Activated naive CD8-positive, alpha-beta T cell treated with anti-CD3 and anti-CD28 coated beads, Interleukin-2, amount 50 U/mL, for 24 hours (primary cell): ENCODE data around the gene ZNF474.

Source experiments
- ATAC-seq: fragments of 150-1000 bp; cut with Tn5 transposase; one replicate; pipeline ENCODE4 v1.10.0; 2021
- DNase-seq: peaks from one replicate; pipeline ENCODE4 v3.0.0; 2021
- H3K27ac Mint-ChIP-seq: one replicate; pipeline ENCODE4 v1.8.0; 2021; ENCODE audit warnings: mild to moderate bottlenecking, mixed read lengths
- H3K27me3 Mint-ChIP-seq: one replicate; pipeline ENCODE4 v1.8.0; 2021; ENCODE audit warnings: mixed read lengths
- H3K36me3 Mint-ChIP-seq: one replicate; pipeline ENCODE4 v1.8.0; 2021; ENCODE audit warnings: low read depth, mixed read lengths
- H3K4me1 Mint-ChIP-seq: one replicate; pipeline ENCODE4 v1.8.0; 2021; ENCODE audit warnings: mixed read lengths
- H3K4me3 Mint-ChIP-seq: one replicate; pipeline ENCODE4 v1.8.0; 2021; ENCODE audit warnings: mild to moderate bottlenecking, moderate library complexity, mixed read lengths
- H3K9me3 Mint-ChIP-seq: one replicate; pipeline ENCODE4 v1.8.0; 2021; ENCODE audit warnings: mixed read lengths

ZNF474 gene

DNA sequence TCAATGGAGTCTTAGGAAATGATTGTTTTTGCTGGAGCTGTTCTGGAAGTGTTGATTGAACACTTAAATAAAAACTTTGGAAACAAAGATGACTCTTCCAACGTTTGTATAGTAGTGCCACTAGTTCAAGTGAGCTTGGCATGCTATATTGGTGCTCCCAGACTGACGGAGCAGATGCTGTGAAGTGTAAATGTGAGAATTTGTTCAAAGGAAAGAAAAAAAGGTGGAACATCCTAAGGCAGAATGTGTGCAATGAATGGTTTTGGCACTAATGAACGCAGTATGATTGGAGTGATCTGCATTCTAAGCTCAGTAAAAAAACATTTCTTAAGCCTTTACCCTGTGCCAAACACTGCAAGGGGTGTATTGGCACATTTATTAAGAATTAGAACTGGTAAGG, 69.8 kb downstream of the ZNF474 start:
- ATAC-seq: no peak
- Mint-ChIP-seq H3K27me3 (peaks cover 1% of the 10 kb centered on the region), H3K27ac (no peak overlapping the region), H3K4me3 (no peak overlapping the region), H3K36me3 (no peaks in the 10 kb centered on the region), H3K4me1 (no peaks in the 10 kb centered on the region), H3K9me3 (no peaks in the 10 kb centered on the region)
- no peak for DNase-seq

- Mint-ChIP-seq H3K4me1 (no peaks in the 10 kb centered on the region), H3K27ac (no peak overlapping the region), H3K27me3 (no peaks in the 10 kb centered on the region), H3K36me3 (no peaks in the 10 kb centered on the region), H3K4me3 (no peak overlapping the region), H3K9me3 (no peaks in the 10 kb centered on the region)
- ATAC-seq (no peak), DNase-seq (no peak)
Observed at GRCh38 chr5:122200450-122200849, 71.1 kb downstream of the ZNF474 start.

DNA sequence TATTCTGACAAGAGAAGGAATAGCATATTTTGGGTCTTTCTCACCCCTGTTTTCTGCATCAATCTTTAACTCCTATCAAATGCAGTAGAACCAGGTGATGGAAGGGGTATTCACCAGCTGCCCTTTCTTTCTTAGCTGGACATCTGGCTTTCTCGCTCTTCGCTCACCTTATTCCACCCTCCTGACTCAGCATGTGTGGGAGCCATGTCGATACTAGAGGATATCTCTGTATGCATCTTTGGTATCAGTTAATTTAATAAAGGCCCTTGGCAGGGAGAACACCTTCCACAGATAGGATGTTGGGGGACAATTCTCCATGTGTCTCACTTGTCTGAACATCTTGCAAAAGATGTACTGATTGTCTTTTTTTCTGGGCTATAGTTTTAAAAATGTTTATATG, 71.5 kb downstream of the ZNF474 start:
- no peak overlapping the region for H3K4me3 Mint-ChIP-seq
- peaks cover 2% of the 10 kb centered on the region for H3K27me3 Mint-ChIP-seq
- no peaks in the 10 kb centered on the region for H3K9me3 Mint-ChIP-seq
- no peaks in the 10 kb centered on the region for H3K36me3 Mint-ChIP-seq
- no peak for DNase-seq
- no peaks in the 10 kb centered on the region for H3K4me1 Mint-ChIP-seq
- no peak for ATAC-seq
- H3K27ac Mint-ChIP-seq: no peak overlapping the region

DNA sequence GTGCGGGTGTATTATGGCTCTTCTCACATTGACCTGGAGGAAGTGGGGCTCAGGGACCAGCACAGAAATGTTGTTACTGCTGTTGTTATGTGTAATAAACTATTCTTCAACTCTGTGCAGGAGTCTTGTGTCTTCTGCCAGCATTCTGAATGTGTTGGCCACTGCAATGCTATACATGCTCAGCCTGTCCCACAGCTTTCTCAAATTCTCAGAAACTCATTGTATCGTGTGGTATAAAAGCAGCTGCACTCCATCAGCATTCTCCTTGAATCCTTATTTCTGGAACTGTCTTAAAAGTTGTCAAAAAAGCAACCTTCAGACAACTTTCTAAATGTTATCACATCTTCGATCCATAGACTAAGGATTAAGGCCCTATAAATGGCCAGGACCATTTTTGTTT, 72.0 kb downstream of the ZNF474 start:
- no peak overlapping the region for H3K27ac Mint-ChIP-seq
- no peaks in the 10 kb centered on the region for H3K9me3 Mint-ChIP-seq
- DNase-seq: no peak
- ATAC-seq: no peak
- no peaks in the 10 kb centered on the region for H3K4me1 Mint-ChIP-seq
- no peaks in the 10 kb centered on the region for H3K36me3 Mint-ChIP-seq
- no peak overlapping the region for H3K4me3 Mint-ChIP-seq
- peaks cover 2% of the 10 kb centered on the region for H3K27me3 Mint-ChIP-seq

GRCh38 chr5:122202952-122203351, 73.6 kb downstream of the ZNF474 start:
- H3K27ac Mint-ChIP-seq: no peak overlapping the region
- H3K27me3 Mint-ChIP-seq: peaks cover 2% of the 10 kb centered on the region
- no peak for DNase-seq
- H3K4me1 Mint-ChIP-seq: no peaks in the 10 kb centered on the region
- no peak for ATAC-seq
- H3K4me3 Mint-ChIP-seq: no peak overlapping the region
- no peaks in the 10 kb centered on the region for H3K36me3 Mint-ChIP-seq
- peaks cover 7% of the 10 kb centered on the region for H3K9me3 Mint-ChIP-seq
